NCI-H2171 treated with DMSO at 0.1 percent for 48 hours (cell line): ENCODE measurements around the gene CHID1.

Experiments
- DNase-seq: peaks from one replicate; lab custom pipeline; 2025; lab: John Stamatoyannopoulos, UW

CHID1 gene

DNA sequence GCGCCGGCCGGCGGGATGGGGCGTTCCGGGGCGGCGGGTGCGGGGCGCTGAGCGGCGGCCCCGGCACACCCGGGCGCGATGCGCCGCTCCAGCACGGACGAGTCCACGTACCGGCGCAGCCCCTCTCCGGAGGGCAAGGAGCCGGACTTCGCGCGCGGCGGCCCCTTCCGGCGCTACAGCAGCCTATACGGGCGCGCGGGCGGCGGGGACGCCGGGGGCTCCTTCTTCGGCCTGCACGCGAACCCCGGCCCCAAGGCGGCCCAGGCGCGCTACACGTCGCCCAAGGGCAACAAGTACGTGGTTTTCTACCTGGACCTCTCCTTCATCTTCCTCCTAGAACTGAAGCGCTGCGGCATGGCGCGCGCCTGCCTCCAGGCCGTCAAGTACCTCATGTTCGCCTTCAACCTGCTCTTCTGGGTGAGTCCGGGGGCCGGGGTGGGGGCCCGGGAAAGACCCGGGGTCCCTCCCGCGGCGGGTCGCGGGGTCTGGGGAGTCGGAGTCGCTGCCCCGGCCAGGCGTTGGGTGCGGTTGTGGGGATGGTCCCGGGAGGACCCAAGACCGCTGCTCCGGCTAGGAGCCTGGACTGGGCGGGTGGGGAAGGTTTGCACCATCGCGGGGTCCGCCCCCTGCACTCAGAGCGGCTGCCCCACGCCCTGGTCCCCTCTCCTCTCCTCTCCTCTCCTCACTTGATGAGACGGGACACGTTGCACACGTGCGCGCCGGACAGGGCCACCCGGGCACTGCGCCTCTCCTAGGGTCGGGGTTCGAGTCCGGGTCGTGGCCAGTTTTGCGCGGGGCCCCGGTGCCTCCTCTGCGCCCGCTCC lies 60.4 kb downstream of the CHID1 start:
- DNase-seq: no peak

- peak; percentile 45 for DNase-seq
Measured at GRCh38 chr11:849104-849824, 61.3 kb downstream of the CHID1 start.

- peak; percentile 13 for DNase-seq
Measured at GRCh38 chr11:848380-848931, 62.2 kb downstream of the CHID1 start.

DNA sequence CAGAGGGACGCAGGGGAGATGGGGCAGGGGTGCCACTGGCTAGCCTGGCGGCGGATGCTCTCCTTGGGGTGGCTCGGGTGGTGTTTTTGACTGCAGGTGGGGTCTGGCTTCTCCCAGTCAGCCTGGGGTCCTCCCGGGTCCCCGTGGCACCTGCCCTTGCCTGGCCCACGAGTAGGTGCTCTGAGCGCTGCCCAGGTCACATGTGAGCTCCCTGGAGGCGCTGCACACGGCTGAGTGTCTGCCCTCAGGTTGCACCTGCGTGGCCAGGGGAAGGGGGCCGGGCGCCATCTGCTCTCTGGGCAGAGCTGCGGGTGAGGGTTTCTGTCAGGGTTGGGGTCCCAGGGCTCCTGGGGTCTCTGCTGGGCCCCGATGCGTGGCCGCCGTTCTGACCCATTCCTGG lies 62.7 kb downstream of the CHID1 start:
- no peak for DNase-seq

GRCh38 chr11:846496-847098 lies 64.0 kb downstream of the CHID1 start:
- DNase-seq: no peak

DNA sequence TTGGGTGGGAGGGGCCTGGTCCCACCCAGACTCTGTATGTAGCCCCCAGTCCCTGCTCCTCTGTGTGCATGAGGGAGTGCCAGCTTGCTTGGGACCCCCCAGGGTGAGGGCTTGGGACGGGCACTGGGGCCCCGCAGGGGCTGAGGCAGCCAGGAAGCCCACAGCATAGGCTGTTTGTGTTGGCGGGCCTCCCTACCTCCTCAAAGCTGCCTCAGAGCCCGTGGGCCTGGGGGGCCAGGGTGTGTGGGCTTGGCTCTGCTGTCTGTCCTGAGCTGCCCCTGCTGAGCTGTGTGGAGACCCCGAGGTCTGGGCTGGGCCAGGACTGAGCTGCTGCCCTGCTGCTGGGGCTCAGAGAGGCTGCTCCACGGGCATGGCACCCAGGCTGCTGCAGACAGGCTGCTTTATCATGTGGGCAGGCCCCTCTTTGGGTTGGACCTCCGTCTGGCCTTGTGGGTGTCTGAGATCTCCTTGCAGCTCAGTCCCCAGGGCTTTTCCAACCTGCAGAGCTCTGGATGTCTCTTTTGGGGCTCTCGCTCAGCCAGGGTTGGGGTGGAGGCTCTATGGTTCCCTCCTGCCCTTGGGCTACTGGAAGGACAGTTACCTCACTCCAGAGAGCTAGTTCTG lies 64.6 kb downstream of the CHID1 start:
- no peak for DNase-seq

DNA sequence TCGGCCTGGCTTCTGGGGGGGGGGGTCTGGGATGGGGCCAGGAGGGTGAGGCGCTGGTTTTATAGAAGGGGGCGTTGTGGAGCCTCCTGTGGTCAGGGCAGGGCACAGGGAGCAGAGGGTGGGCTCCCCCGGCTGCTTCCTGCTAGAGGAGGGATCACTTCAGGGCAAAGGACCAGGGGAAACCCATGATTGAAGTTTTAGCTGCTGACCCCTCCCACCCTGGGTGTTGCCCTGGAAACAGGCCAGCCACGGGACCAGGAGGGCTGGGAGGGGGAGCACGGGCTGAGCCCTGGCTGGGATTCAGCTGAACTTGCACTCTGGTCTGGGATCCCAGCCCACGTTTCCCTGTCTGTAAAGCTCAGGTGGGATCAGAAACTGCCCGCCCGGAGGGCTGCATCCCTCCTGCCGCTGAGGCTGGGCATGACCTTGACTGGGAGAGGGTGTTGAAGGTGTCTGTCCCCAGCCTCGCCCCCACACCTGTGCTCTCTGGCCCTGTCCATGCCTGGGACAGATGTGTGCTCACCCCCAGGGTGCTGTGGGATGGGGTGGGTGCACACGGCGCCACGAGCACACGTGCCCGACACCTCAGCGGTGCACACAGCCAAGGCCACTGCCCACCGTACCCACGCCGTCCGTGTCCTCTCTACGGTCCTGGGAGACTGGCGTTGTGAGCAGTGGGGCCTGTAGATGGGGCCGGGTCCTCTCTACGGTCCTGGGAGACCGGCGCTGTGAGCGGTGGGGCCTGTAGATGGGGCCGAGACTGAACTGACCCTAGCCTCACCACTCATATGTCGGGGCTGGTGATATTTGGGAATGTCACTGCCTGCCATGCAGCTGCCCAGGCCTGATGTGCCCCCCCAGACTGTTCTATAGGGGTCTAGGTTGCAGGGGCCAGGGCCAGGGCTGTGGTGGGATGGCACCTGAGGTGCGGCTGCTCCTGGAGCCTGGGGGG lies 65.6 kb downstream of the CHID1 start:
- no peak for DNase-seq

DNA sequence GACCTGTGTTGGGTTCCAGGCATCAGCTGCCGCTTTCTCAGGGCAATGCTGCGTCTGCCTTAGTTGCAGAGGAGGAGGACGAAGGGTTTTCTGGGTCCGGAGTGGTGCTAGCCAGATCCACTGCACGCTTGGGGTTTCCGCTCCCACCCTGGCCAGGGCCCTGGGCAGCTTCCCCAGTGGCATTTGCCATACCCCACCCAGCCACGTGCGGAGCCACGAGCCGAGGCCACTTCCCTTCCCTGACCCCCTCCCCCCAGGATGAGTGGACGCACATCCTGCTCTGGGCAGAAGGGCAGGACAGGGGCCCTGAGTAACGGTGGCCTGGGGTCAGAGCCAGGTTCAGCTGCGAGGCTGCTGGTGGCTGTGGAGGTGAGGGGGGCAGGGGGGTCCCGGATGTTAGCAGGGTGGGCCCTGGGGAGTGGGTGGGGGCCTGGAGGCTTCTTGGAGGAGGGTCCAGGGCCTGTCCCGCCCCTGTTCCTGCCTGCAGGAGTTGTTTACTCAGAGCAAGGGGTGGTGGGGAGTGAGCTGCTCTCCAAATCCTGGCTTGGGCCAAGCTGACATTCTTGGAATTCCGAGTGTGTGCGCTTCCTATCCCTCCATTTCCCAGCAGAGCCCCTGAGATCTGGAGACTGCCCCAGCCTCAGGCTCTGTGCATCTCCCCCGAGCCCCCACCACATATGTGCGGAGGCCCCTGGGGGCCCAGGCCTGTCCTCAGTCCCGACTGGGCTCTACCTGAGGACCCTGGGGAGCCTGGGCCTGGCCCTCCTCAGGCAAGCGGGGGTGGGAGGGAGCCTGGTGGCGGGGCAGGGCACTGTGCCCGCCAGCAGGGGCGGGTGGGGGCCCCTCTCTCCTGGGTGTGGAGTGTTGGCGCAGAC lies 66.6 kb downstream of the CHID1 start:
- no peak for DNase-seq

DNA sequence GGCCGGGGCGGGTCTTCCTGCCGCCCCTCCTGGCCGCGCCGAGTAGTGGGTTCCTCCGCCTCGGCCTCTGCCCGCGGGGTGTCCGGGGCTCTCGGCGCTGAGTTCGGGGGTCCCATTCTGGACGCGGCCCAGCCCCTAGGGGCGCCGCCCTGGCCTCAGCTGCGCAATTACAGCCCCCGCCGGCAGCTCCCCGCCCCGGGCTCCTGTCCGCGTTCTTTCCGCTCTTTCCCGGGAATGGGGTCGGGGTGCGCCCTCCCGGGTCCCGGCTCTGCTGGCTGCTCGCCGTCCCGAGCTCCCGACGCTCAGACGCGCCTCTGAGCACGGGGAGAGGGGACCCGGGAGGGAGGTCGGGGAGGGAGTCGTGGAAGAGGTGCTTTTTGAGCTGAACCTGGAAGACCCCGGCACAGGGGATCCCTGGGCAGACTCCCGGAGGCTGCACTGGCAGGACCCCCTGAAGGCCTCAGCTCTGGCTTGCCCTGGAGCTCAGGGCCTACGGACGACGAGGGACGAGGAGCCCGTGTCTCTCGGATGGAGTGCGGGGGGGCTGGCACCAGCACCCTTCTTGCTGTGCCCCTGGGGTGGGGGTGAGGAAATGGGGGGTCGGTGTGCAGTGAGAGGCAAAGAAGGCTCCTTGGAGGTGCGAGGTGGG lies 67.4 kb downstream of the CHID1 start:
- DNase-seq: no peak

DNA sequence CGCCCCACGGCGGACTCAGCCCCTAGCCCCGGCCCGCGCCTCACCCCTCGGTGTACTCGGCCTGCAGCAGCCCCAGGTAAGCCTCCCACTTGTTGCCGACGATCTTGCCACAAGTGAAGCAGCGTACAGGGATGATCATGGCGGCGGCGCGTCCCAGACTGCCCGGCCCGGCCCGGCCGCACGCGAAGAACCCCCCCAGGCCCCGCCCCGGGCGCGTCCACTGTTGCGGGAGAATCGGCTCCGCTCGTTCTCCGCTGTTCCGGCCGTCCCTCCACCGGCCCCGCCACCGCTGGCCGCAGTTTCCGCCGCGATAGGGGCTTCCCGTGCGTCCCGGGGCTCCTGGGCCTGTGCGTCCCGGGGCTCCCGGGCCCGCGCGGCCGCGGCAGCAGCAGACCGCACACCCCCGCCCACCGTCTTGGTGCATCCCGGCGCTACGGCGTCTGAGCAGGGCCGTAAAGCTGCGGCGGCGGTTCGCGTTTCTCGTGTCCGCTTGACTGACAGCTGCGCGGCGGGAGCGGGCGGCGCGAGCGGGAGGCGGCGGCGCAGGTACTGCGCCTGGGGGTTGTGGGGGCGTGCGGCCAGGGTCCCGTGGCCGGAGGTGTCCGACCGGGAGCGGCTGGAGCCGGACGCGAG lies 68.1 kb downstream of the CHID1 start, which contains the start of the genes POLR2L and TSPAN4:
Gene POLR2L (minus strand): TSS at position 160 of the 633 bp plus-strand sequence. CDS start 21 bp downstream, at position 139.
Gene TSPAN4 (plus strand): TSS at position 483 of the 633 bp plus-strand sequence. CDS start 7,453 bp downstream, outside the sequence.
- DNase-seq: peak; percentile 47

GRCh38 chr11:841981-842369 lies 68.6 kb downstream of the CHID1 start:
- no peak for DNase-seq

DNA sequence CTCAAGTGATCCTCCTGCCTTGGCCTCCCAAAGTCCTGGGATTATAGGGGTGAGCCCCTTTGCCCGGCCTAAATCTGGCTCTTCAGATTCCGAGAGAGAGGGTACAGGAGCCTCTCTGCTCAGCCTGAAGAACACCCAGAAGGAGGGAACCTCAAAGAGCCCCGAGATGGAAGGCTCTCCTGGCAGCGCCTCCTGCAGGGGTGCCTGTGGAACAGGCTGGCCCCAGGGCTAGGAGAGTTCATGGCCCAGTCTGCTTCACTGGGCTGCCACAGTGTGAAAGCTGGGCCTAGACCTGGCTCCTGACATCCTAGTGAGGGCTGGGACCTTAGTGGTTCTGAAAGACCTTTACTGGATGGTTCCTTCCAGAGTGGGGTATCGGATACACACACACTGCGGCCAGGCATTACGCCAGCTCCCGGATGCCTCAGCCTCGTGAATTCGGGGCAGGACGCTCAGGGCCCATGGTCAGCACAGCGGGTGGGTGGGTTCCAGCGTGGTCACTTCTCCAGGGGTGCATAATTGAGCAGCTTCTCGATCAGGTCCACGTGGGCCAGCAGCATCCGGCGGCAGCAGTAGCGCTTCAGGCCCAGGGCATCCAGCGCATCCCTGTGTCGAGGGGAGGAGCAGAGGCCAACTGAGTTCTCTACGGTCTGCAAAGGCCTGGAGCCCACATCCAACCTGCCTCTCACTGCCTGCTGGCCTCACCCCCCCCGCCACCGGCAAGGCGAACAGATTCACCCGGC lies 70.6 kb downstream of the CHID1 start:
- DNase-seq: no peak

- no peak for DNase-seq
Measured at GRCh38 chr11:839280-839623, 71.4 kb downstream of the CHID1 start.

DNA sequence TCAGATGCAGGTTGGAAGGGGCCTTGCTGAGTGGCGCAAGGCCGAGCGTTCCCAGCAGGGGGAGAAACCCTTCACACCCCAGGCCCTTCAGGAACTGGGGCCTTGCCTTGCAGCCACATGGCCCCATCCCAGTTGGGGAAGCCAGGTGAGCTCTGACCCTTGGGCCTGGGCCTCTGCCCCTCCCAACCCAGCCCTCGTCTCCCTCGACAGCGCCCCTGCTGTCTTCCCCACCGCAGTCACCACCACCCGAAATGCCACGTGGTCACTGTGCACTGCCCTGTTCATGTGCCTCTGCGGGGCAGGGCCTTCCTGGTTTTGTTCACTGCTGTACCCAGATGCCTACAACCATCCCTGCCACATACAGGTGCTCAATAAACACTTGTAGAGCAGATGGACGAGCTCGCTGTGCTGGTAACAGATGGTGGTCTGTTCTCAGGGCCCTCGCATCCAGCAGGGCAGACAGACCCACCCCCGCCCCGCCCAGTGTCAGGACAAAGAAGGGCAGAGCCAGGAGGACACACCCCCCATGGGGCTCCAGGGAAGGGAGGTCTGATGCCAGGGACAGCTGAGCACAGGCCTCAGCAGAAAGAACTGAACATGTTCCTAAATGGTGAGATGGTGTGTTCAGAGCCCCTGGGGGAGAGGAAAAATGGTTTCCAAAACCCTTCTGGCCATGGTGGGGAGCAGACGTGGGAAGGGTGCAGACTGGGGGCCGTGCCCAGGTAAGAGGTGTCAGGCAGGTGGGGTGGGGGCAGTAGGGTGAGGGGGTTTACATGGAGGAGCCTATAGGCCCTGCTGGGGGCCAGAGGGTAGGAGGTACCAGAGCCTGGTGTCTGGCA lies 72.0 kb downstream of the CHID1 start:
- DNase-seq: peak; percentile 36

DNA sequence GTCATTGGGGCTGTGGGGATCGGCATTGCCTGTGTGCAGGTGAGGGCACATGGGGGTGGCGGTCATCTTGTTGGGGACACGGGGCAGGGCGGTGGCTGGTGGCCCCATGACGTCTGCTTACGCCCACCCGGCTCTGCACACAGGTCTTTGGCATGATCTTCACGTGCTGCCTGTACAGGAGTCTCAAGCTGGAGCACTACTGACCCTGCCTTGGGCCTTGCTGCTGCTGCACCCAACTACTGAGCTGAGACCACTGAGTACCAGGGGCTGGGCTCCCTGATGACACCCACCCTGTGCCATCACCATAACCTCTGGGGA lies 72.7 kb downstream of the CHID1 start:
- no peak for DNase-seq

DNA sequence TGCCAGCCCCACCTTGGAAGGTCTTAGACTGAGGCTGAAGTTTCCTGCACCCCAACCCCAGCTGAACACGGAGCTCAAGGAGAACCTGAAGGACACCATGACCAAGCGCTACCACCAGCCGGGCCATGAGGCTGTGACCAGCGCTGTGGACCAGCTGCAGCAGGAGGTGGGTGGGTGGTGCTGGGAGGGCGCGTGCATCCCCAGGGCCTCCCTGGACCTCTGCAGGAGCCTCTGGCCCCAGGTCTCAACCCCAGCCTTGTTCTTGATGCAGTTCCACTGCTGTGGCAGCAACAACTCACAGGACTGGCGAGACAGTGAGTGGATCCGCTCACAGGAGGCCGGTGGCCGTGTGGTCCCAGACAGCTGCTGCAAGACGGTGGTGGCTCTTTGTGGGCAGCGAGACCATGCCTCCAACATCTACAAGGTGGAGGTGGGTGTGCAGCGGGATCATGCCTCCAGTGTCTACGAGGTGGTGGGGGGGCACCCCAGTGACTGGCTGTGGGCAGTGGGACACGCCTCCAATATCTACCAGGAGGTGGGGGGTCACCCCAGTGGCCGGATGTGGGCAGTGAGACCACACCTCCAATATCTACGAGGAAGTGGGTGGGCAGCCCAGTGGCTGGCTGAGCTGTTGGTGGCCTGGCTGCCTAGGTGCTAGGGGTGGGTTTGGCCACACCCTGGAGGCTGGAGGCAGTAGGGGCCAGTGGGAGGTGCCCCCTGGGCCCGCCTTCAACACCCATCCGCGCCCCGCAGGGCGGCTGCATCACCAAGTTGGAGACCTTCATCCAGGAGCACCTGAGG lies 73.2 kb downstream of the CHID1 start:
- DNase-seq: no peak

DNA sequence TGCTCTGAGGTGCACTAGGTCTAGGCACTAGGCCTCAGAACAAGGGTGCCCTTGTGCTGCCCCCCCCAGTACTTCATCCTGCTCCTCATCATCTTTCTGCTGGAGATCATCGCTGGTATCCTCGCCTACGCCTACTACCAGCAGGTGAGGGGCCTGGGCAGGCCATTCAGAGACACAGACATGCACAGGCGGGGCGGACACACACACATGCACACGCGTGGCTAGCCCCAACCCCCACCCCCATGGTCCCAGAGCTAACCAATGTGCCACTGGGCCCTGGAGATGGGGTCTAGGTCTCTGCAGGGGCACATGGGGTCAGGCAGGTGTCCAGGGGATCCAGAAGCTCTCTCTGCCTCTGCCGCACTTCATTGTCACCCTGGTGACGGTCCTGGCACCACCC lies 73.9 kb downstream of the CHID1 start:
- no peak for DNase-seq
